HEK293 (cell line): Measurements from ENCODE around the gene MBNL2.

Source experiments
- CTCF ChIA-PET: fragments of 350-600 bp; formaldehyde crosslinking; extraction: SDS; loops from one replicate; lab custom pipeline; 2021; ENCODE audit warnings: antibody characterized with exemption; lab: Yijun Ruan, JAX
- POLR2A ChIA-PET: fragments of 300-600 bp; formaldehyde crosslinking; extraction: SDS; loops from one replicate; lab custom pipeline; 2020; ENCODE audit warnings: antibody characterized with exemption, inconsistent platforms; lab: Yijun Ruan, JAX
- H3K27ac ChIP-seq: fragments of 200-500 bp; sonication (Bioruptor generic); 2 replicates; pipeline ENCODE4 v1.5.1; 2014; ENCODE audit warnings: low read depth, low read length, control low read depth, inconsistent platforms; ENCODE audit errors: extremely low read depth
- H3K36me3 ChIP-seq, 2 experiments: fragments of 200-500 bp in 1 of 2; sonication (Bioruptor generic) in 1 of 2; 1 replicate in 1 of 2; 2 replicates in 1 of 2; pipeline ENCODE4 v1.5.1; 2014 to 2017; ENCODE audit warnings: inconsistent platforms in 2 of 2, low read length in 2 of 2; ENCODE audit not compliant: control insufficient read depth in 2 of 2, insufficient read depth in 1 of 2
- H3K4me1 ChIP-seq: fragments of 200-500 bp; sonication (Bioruptor generic); 2 replicates; pipeline ENCODE4 v1.5.1; 2014; ENCODE audit warnings: mild to moderate bottlenecking, low read length, inconsistent platforms; ENCODE audit not compliant: control insufficient read depth, insufficient read depth
- H3K4me3 ChIP-seq: 2 replicates; pipeline ENCODE4 v1.5.1; 2011; ENCODE audit warnings: low read depth, mild to moderate bottlenecking, control low read depth, low read length, moderate library complexity
- H3K9me3 ChIP-seq: fragments of 200-500 bp; sonication (Bioruptor generic); 2 replicates; pipeline ENCODE4 v1.5.1; 2014; ENCODE audit warnings: low read depth, low read length, inconsistent platforms; ENCODE audit not compliant: control insufficient read depth, insufficient read depth
- AEBP2 ChIP-seq: fragments of 450-650 bp; formaldehyde crosslinking; IDR thresholded peaks from 2 replicates; pipeline ENCODE4 v1.5.1; 2016; ENCODE audit warnings: missing biosample characterization, missing genetic modification characterization, borderline replicate concordance
- HOXC10 ChIP-seq: sonication (generic); formaldehyde crosslinking; IDR thresholded peaks from 2 replicates; pipeline ENCODE4 v1.8.1; 2023; ENCODE audit warnings: mild to moderate bottlenecking, missing genetic modification reagents
- KLF10 ChIP-seq: fragments of 450-650 bp; IDR thresholded peaks from 2 replicates; pipeline ENCODE4 v1.5.1; 2018; ENCODE audit warnings: missing biosample characterization, mild to moderate bottlenecking, missing genetic modification characterization
- RBAK ChIP-seq: fragments of 450-650 bp; formaldehyde crosslinking; IDR thresholded peaks from 2 replicates; pipeline ENCODE4 v1.5.1; 2016; ENCODE audit warnings: missing biosample characterization, missing genetic modification characterization
- REPIN1 ChIP-seq: fragments of 450-650 bp; formaldehyde crosslinking; IDR thresholded peaks from 2 replicates; pipeline ENCODE4 v1.5.1; 2017; ENCODE audit warnings: missing biosample characterization, missing genetic modification characterization, low read depth
- YY1 ChIP-seq: fragments of 450-650 bp; formaldehyde crosslinking; IDR thresholded peaks from 2 replicates; pipeline ENCODE4 v1.5.1; 2018; ENCODE audit warnings: missing biosample characterization, missing genetic modification characterization
- ZBTB17 ChIP-seq: fragments of 450-650 bp; formaldehyde crosslinking; IDR thresholded peaks from 2 replicates; pipeline ENCODE4 v1.5.1; 2016; ENCODE audit warnings: missing biosample characterization, missing genetic modification characterization
- ZEB2 ChIP-seq: fragments of 450-650 bp; formaldehyde crosslinking; IDR thresholded peaks from 2 replicates; pipeline ENCODE4 v1.5.1; 2016; ENCODE audit warnings: missing biosample characterization, missing genetic modification characterization
- ZFP41 ChIP-seq: fragments of 450-650 bp; formaldehyde crosslinking; IDR thresholded peaks from 2 replicates; pipeline ENCODE4 v1.5.1; 2016; ENCODE audit warnings: missing biosample characterization, missing genetic modification characterization, borderline replicate concordance
- ZNF18 ChIP-seq: fragments of 450-650 bp; formaldehyde crosslinking; IDR thresholded peaks from 2 replicates; pipeline ENCODE4 v1.5.1; 2016; ENCODE audit warnings: missing biosample characterization, missing genetic modification characterization
- ZNF394 ChIP-seq: fragments of 450-650 bp; formaldehyde crosslinking; IDR thresholded peaks from 2 replicates; pipeline ENCODE4 v1.5.1; 2016; ENCODE audit warnings: missing biosample characterization, missing genetic modification characterization, mild to moderate bottlenecking, moderate library complexity, borderline replicate concordance
- ZNF473 ChIP-seq: fragments of 450-650 bp; formaldehyde crosslinking; IDR thresholded peaks from 2 replicates; pipeline ENCODE4 v1.5.1; 2017; ENCODE audit warnings: missing biosample characterization, missing genetic modification characterization
- ZNF510 ChIP-seq: fragments of 450-650 bp; formaldehyde crosslinking; IDR thresholded peaks from 2 replicates; pipeline ENCODE4 v1.5.1; 2018; ENCODE audit warnings: mild to moderate bottlenecking, missing genetic modification characterization, missing biosample characterization; ENCODE audit not compliant: insufficient replicate concordance
- ZNF521 ChIP-seq: fragments of 450-650 bp; formaldehyde crosslinking; IDR thresholded peaks from 2 replicates; pipeline ENCODE4 v1.5.1; 2017; ENCODE audit warnings: missing biosample characterization, mild to moderate bottlenecking, missing genetic modification characterization
- ZNF529 ChIP-seq: fragments of 450-650 bp; formaldehyde crosslinking; IDR thresholded peaks from 2 replicates; pipeline ENCODE4 v1.5.1; 2017; ENCODE audit warnings: missing genetic modification characterization, missing biosample characterization; ENCODE audit not compliant: insufficient replicate concordance
- ZNF596 ChIP-seq: fragments of 450-650 bp; IDR thresholded peaks from 2 replicates; pipeline ENCODE4 v1.5.0; 2018; ENCODE audit warnings: missing biosample characterization, mild to moderate bottlenecking, missing genetic modification characterization, moderate library complexity
- ZNF629 ChIP-seq: fragments of 450-650 bp; formaldehyde crosslinking; IDR thresholded peaks from 2 replicates; pipeline ENCODE4 v1.5.1; 2017; ENCODE audit warnings: missing biosample characterization, missing genetic modification characterization
- ZNF670 ChIP-seq: fragments of 450-650 bp; formaldehyde crosslinking; IDR thresholded peaks from 2 replicates; pipeline ENCODE4 v1.5.1; 2016; ENCODE audit warnings: missing biosample characterization, missing genetic modification characterization, low read depth
- ZNF776 ChIP-seq: fragments of 450-650 bp; formaldehyde crosslinking; IDR thresholded peaks from 2 replicates; pipeline ENCODE4 v1.5.0; 2017; ENCODE audit warnings: missing biosample characterization, missing genetic modification characterization, borderline replicate concordance
- ZNF791 ChIP-seq: fragments of 450-650 bp; formaldehyde crosslinking; IDR thresholded peaks from 2 replicates; pipeline ENCODE4 v1.5.1; 2016; ENCODE audit warnings: missing biosample characterization, missing genetic modification characterization
- ZSCAN23 ChIP-seq: fragments of 450-650 bp; formaldehyde crosslinking; IDR thresholded peaks from 2 replicates; pipeline ENCODE4 v1.5.1; 2016; ENCODE audit warnings: missing biosample characterization, missing genetic modification characterization
- ZSCAN30 ChIP-seq: fragments of 450-650 bp; IDR thresholded peaks from 2 replicates; pipeline ENCODE4 v1.5.1; 2018; ENCODE audit warnings: missing biosample characterization, mild to moderate bottlenecking, missing genetic modification characterization, moderate library complexity

MBNL2 gene

GRCh38 chr13:97276862-97277269 lies 54.7 kb downstream of the MBNL2 start:
- peaks cover 0 to 8% of the 10 kb centered on the region in 2 experiments; a peak in 1 of 3 replicates for H3K36me3 ChIP-seq
- H3K9me3 ChIP-seq: no peaks in the 10 kb centered on the region
- H3K4me3 ChIP-seq: no peak overlapping the region
- CTCF ChIA-PET: interaction anchor here (1.1 kb wide), 1 partner anchor 9 kb away, joined by 3 read pairs; no protein-coding TSS in a partner anchor
- peaks cover 11% of the 10 kb centered on the region for H3K4me1 ChIP-seq
- no peak overlapping the region for H3K27ac ChIP-seq
- POLR2A ChIA-PET: interaction anchor here (0.6 kb wide), 1 partner anchor 22 kb away, joined by 6 read pairs; no protein-coding TSS in a partner anchor
- TF ChIP-seq AEBP2 (tag by site-specific recombination) (no peak), ZSCAN30 (tag by site-specific recombination) (no peak), ZNF521 (tag by site-specific recombination) (no peak), REPIN1 (tag by site-specific recombination) (no peak), KLF10 (tag by site-specific recombination) (no peak), ZNF394 (tag by site-specific recombination) (no peak), ZNF670 (tag by site-specific recombination) (no peak), YY1 (tag by site-specific recombination) (no peak), ZNF791 (no peak), RBAK (tag by site-specific recombination) (no peak)

GRCh38 chr13:97278435-97279411 lies 56.6 kb downstream of the MBNL2 start:
- Histone ChIP-seq H3K9me3 (no peaks in the 10 kb centered on the region), H3K36me3 (peaks cover 0 to 8% of the 10 kb centered on the region in 2 experiments; a peak in 1 of 3 replicates), H3K4me1 (peaks cover 11% of the 10 kb centered on the region), H3K27ac (no peak overlapping the region), H3K4me3 (no peak overlapping the region)
- TF ChIP-seq ZNF473 (tag by site-specific recombination): no peak
- no peak for TF ChIP-seq HOXC10 (CRISPR knock-in tag)
- no peak for TF ChIP-seq ZFP41 (tag by site-specific recombination)
- no peak for TF ChIP-seq ZEB2 (tag by site-specific recombination)
- TF ChIP-seq ZNF629 (tag by site-specific recombination): no peak
- no peak for TF ChIP-seq ZNF776 (tag by site-specific recombination)
- no peak for TF ChIP-seq ZNF596 (tag by site-specific recombination)
- TF ChIP-seq ZBTB17 (tag by site-specific recombination): no peak
- TF ChIP-seq ZNF18: no peak
- TF ChIP-seq ZSCAN23 (tag by site-specific recombination): no peak
- no peak for TF ChIP-seq ZNF510 (tag by site-specific recombination)
- no peak for TF ChIP-seq ZNF529 (tag by site-specific recombination)
- ChIA-PET POLR2A (interaction anchor here (0.6 kb wide), 2 partner anchors 148 to 280 kb away, joined by 3 to 5 read pairs; no protein-coding TSS in a partner anchor), CTCF (no interaction called here)
